Measurements from ENCODE around the gene NPHS1. TPM values are rescaled to one million over a fixed set of nuclear protein-coding genes. Genes with fewer than 3 reads are reported as not detected.

Gene NPHS1
- polyA plus RNA-seq, 1 donor from 2014 or later, result 0.05 TPM

GRCh38 chr19:35860818-35861639, 8.7 kb upstream of the NPHS1 start:
- Histone ChIP-seq H3F3A (ENCODE audit: insufficient read depth, low read length, poor library complexity, severe bottlenecking) (no peaks in the 10 kb centered on the region), H3K4me2 (ENCODE audit: low read length) (no peak overlapping the region), H3K27ac (ENCODE audit: low read length) (no peak overlapping the region), H2AFZ (ENCODE audit: low read depth, low read length) (no peak overlapping the region), H3K79me2 (replicated peaks; ENCODE audit: insufficient read depth, low read length) (no peaks in the 10 kb centered on the region), H4K20me1 (ENCODE audit: insufficient read depth) (no peaks in the 10 kb centered on the region), H3K9me3 (ENCODE audit: low read length) (no peaks in the 10 kb centered on the region), H3K36me3 (ENCODE audit: insufficient read depth, low read length) (no peaks in the 10 kb centered on the region), H3K27me3 (ENCODE audit: insufficient read depth, low read depth, low read length) (peaks cover 17% of the 10 kb centered on the region), H3K9me2 (ENCODE audit: insufficient read depth, low read length) (no peaks in the 10 kb centered on the region), H3K4me3 (ENCODE audit: low read length) (no peak overlapping the region), H3K9ac (ENCODE audit: low read length) (no peak overlapping the region)
- TF ChIP-seq EZH2 (IDR thresholded peaks at IDR 0.05; ENCODE audit: borderline replicate concordance, insufficient read depth, low read length, poor library complexity, severe bottlenecking), result no peak
- no peak for TF ChIP-seq SMC3 (conservative IDR thresholded peaks at IDR 0.05; ENCODE audit: poor library complexity)
- TF ChIP-seq REST (IDR thresholded peaks at IDR 0.05; ENCODE audit: borderline replicate concordance), result no peak
- no peak for TF ChIP-seq TAF1 (IDR thresholded peaks at IDR 0.05; ENCODE audit: low read depth)
- no peak for TF ChIP-seq CTCF (IDR thresholded peaks at IDR 0.05; ENCODE audit: poor library complexity, severe bottlenecking)
- TF ChIP-seq EP300 (conservative IDR thresholded peaks at IDR 0.05; ENCODE audit: poor library complexity, severe bottlenecking), result no peak
- TF ChIP-seq MXI1 (conservative IDR thresholded peaks at IDR 0.05; ENCODE audit: poor library complexity, severe bottlenecking), result no peak
- TF ChIP-seq RAD21 (conservative IDR thresholded peaks at IDR 0.05), result no peak
- TF ChIP-seq POLR2AphosphoS5 (IDR thresholded peaks at IDR 0.05), result no peak

DNA sequence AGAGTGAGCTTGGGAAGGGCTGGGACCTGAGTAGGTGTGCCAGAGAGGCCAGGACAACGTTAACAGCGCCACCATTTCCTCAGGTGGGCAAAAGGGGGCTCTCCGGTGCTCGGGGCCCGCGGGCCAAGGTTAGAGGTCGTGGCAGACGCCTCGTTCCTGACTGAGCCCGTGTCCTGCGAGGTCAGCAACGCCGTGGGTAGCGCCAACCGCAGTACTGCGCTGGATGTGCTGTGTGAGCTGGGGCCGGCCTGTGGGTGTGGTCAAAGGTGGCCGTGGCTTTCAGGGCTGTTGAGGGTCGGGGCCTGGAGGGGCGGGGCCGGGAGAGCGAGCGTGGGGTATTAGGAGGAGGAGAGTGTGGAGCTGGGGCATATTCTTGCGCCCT, 8.1 kb upstream of the NPHS1 start:
- no peaks in the 10 kb centered on the region for H3K36me3 ChIP-seq (ENCODE audit: insufficient read depth, low read length)
- no peaks in the 10 kb centered on the region for H4K20me1 ChIP-seq (ENCODE audit: insufficient read depth)
- TF ChIP-seq CTCF (IDR thresholded peaks at IDR 0.05; ENCODE audit: poor library complexity, severe bottlenecking) (no peak), TAF1 (IDR thresholded peaks at IDR 0.05; ENCODE audit: low read depth) (no peak), SMC3 (conservative IDR thresholded peaks at IDR 0.05; ENCODE audit: poor library complexity) (no peak), EP300 (conservative IDR thresholded peaks at IDR 0.05; ENCODE audit: poor library complexity, severe bottlenecking) (no peak), POLR2AphosphoS5 (IDR thresholded peaks at IDR 0.05) (no peak), RAD21 (conservative IDR thresholded peaks at IDR 0.05) (no peak), REST (IDR thresholded peaks at IDR 0.05; ENCODE audit: borderline replicate concordance) (no peak), EZH2 (IDR thresholded peaks at IDR 0.05; ENCODE audit: borderline replicate concordance, insufficient read depth, low read length, poor library complexity, severe bottlenecking) (no peak), MXI1 (conservative IDR thresholded peaks at IDR 0.05; ENCODE audit: poor library complexity, severe bottlenecking) (no peak)
- H3K9ac ChIP-seq (ENCODE audit: low read length), result no peak overlapping the region
- H3K4me2 ChIP-seq (ENCODE audit: low read length), result no peak overlapping the region
- no peak overlapping the region for H3K27ac ChIP-seq (ENCODE audit: low read length)
- H3K79me2 ChIP-seq (replicated peaks; ENCODE audit: insufficient read depth, low read length), result no peaks in the 10 kb centered on the region
- H3K9me3 ChIP-seq (ENCODE audit: low read length), result no peaks in the 10 kb centered on the region
- no peak overlapping the region for H2AFZ ChIP-seq (ENCODE audit: low read depth, low read length)
- H3F3A ChIP-seq (ENCODE audit: insufficient read depth, low read length, poor library complexity, severe bottlenecking), result no peaks in the 10 kb centered on the region
- no peaks in the 10 kb centered on the region for H3K9me2 ChIP-seq (ENCODE audit: insufficient read depth, low read length)
- peaks cover 17% of the 10 kb centered on the region for H3K27me3 ChIP-seq (ENCODE audit: insufficient read depth, low read depth, low read length)
- no peak overlapping the region for H3K4me3 ChIP-seq (ENCODE audit: low read length)

Measured in neural cell (in vitro differentiated cells).